Activated CD8-positive, alpha-beta memory T cell treated with anti-CD3 and anti-CD28 coated beads, Interleukin-2, amount 50 U/mL, for 24 hours (primary cell): ENCODE measurements around the gene MRFAP1L1.
A peak's percentile ranks its signal among the peaks of the same experiment; 100 is the strongest.
"Not testable (repeated sequence)": the region's sequence is repeated elsewhere in the genome, so short reads cannot be mapped to it uniquely, and the experiment has no call there.

Experiments used
- DNase-seq: peaks from one replicate; pipeline ENCODE4 v3.0.0-alpha.2; 2020; ENCODE audit errors: extremely low read depth

MRFAP1L1 gene

GRCh38 chr4:6734165-6734786, 24.6 kb upstream of the MRFAP1L1 start:
- no peak for DNase-seq

GRCh38 chr4:6733358-6734164, 23.9 kb upstream of the MRFAP1L1 start:
- DNase-seq: no peak

- no peak for DNase-seq
These were observed 23.0 kb upstream of the MRFAP1L1 start for GRCh38 chr4:6732441-6733357.

GRCh38 chr4:6731780-6732179, 22.1 kb upstream of the MRFAP1L1 start:
- DNase-seq: no peak

- no peak for DNase-seq
These were observed 21.6 kb upstream of the MRFAP1L1 start for GRCh38 chr4:6731318-6731675.

- DNase-seq: no peak
These were observed 21.1 kb upstream of the MRFAP1L1 start for GRCh38 chr4:6730603-6731317.

- DNase-seq: no peak
These were observed 18.8 kb upstream of the MRFAP1L1 start for GRCh38 chr4:6728320-6729029.

- DNase-seq: no peak
These were observed 18.2 kb upstream of the MRFAP1L1 start for GRCh38 chr4:6727943-6728250.

- no peak for DNase-seq
These were observed 17.6 kb upstream of the MRFAP1L1 start for GRCh38 chr4:6727081-6727942.

- not testable (repeated sequence) for DNase-seq
These were observed 15.8 kb upstream of the MRFAP1L1 start for GRCh38 chr4:6725427-6725961.

GRCh38 chr4:6724421-6725111, 14.9 kb upstream of the MRFAP1L1 start:
- DNase-seq: no peak

GRCh38 chr4:6723851-6724250, 14.2 kb upstream of the MRFAP1L1 start:
- DNase-seq: no peak

GRCh38 chr4:6722891-6723290, 13.2 kb upstream of the MRFAP1L1 start:
- no peak for DNase-seq

GRCh38 chr4:6721121-6721520, 11.5 kb upstream of the MRFAP1L1 start:
- DNase-seq: no peak

GRCh38 chr4:6720202-6720699, 10.6 kb upstream of the MRFAP1L1 start:
- DNase-seq: peak; percentile 55

- no peak for DNase-seq
These were observed 10.0 kb upstream of the MRFAP1L1 start for GRCh38 chr4:6719611-6720179.

GRCh38 chr4:6718932-6719610, 9.4 kb upstream of the MRFAP1L1 start:
- DNase-seq: no peak

- no peak for DNase-seq
These were observed 7.4 kb upstream of the MRFAP1L1 start for GRCh38 chr4:6716958-6717655.
